22Rv1 (cell line): Measurements from ENCODE around the gene PLAC1.

Experiments
- H3K27ac ChIP-seq: fragments of 450-650 bp; 2 replicates; pipeline ENCODE4 v1.5.1; 2017
- ZFX ChIP-seq: fragments of 450-650 bp; IDR thresholded peaks from 2 replicates; pipeline ENCODE4 v1.6.1; 2017; ENCODE audit warnings: antibody characterized with exemption, borderline replicate concordance
- TF ChIP-seq, protein P1 (sequence below): fragments of 450-650 bp; IDR thresholded peaks from 2 replicates; pipeline ENCODE4 v1.5.1; 2017; ENCODE audit warnings: mild to moderate bottlenecking

Gene PLAC1

DNA sequence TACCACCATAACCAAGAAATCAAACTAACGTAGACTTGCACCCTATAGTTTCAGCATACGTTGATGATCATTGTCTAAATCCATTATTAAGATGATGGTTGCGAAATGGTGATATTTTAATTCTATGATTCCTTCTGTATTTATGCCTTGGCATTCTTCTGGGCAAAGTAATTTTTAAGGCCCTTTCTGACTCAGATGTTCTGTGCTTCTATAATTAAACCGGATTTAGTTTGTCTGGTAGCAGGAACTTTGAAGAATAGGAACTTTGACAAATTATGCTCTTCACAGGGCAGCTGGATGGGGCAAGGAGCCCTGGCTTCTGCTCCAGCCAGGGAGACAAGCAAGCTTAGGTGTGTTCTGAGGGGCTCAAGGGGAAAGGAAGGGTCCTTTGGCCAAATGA lies 23.8 kb upstream of the PLAC1 start:
- no peak overlapping the region for H3K27ac ChIP-seq
- TF ChIP-seq, protein P1, sequence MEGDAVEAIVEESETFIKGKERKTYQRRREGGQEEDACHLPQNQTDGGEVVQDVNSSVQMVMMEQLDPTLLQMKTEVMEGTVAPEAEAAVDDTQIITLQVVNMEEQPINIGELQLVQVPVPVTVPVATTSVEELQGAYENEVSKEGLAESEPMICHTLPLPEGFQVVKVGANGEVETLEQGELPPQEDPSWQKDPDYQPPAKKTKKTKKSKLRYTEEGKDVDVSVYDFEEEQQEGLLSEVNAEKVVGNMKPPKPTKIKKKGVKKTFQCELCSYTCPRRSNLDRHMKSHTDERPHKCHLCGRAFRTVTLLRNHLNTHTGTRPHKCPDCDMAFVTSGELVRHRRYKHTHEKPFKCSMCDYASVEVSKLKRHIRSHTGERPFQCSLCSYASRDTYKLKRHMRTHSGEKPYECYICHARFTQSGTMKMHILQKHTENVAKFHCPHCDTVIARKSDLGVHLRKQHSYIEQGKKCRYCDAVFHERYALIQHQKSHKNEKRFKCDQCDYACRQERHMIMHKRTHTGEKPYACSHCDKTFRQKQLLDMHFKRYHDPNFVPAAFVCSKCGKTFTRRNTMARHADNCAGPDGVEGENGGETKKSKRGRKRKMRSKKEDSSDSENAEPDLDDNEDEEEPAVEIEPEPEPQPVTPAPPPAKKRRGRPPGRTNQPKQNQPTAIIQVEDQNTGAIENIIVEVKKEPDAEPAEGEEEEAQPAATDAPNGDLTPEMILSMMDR: no peak
- no peak for TF ChIP-seq ZFX

DNA sequence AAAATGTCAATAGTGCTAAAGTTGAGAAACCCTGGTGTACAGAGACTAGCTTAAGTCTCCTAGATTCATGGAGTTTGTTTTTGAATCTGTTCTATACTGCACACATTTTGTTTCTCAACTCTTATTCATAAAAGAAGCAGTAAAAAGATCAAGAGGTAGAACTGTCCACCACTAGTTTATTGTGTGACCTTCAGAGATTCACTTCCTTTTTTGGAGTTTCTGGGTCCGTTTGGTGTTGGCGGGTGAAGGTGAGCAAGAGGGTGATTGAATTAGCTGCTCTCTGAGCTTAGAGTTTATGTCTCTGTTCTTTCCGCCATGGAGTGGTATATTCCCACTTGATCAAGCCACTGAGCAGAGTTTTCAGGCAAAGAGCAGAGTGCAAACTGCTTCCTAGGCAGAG lies 21.4 kb upstream of the PLAC1 start:
- no peak for TF ChIP-seq ZFX
- TF ChIP-seq, protein P1: no peak
- H3K27ac ChIP-seq: no peak overlapping the region

DNA sequence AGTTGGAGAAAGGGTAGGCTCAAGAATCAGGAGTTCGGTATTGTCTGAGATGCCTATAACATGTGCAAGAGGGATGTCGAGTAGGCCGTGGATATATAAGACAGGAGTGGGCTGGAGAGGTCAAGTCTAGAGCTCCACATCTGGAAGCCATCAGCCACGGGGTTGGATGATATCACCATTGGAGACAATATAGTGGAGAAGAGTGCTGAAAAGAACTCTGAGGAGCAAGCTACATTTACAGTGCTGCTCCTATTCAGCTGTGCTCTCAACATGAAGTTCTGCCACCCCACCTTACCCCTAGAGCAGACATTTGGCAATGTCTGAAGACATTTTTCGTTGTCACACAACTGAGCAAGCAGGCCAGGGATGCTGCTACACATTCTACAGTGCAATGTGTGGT lies 20.9 kb upstream of the PLAC1 start:
- TF ChIP-seq, protein P1: no peak
- TF ChIP-seq ZFX: no peak
- no peak overlapping the region for H3K27ac ChIP-seq

DNA sequence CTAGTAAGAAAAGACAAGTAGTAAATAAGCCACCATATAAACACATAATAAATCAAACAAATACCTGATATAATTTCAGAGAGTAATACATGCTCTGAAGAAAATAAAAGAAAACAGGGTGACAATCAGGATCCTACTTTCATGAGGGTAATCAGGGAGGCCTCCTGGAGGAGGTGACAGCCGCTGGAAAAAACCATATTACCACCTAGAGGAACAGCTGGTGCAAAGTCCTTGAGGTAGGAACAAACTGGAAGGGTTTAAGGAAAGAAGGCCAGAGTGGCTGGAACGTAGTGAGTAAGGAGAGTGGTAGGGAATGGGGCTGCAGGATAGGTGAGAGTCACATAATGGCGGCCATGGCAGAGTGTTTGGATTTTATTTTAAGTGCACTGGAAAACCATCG lies 19.1 kb upstream of the PLAC1 start:
- H3K27ac ChIP-seq: no peak overlapping the region

DNA sequence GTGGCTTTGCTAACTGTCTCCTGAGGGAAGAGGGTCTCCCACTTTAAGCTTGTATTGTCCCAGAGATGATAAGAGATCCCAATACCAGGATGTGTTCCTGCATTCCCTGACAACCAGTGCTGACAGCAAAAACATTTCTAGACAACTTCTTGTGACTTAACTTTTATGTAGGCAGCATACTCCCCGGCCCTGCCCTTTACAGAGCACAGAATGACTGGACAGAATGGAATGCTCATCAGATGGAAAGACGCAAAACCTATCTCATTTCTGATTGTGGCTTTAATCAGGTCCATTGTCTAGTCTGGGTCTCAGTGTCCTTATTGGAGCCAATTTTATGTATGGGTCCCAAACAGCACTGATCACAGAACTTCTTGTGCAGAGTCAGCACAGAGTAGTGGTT lies 18.2 kb upstream of the PLAC1 start:
- H3K27ac ChIP-seq: no peak overlapping the region
- TF ChIP-seq, protein P1: no peak
- no peak for TF ChIP-seq ZFX

More for the DNA sequence above, 19.1 kb upstream of the PLAC1 start:
- no peak for TF ChIP-seq ZFX
- TF ChIP-seq, protein P1: no peak

DNA sequence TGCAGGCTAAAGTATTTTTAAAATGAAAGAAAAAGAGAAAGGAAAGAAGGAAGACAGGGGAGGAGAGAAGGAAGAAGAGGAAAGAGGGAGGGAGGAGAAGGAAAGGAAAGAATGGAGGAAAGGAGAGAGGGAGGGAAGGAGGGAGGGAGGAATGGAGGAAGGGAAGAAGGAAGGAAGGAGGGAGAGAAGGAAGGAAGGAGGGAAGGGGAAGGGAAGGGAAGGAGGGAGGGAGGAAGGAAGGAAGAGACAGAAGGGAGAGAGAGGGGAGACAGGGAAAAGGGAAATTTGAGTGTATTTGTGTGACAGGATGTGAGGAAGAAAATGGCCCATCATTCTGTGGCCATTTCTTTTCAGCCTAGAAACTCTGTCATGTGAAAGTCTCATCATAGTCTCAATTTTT lies 14.9 kb upstream of the PLAC1 start:
- TF ChIP-seq, protein P1: no peak
- no peak for TF ChIP-seq ZFX
- no peak overlapping the region for H3K27ac ChIP-seq

DNA sequence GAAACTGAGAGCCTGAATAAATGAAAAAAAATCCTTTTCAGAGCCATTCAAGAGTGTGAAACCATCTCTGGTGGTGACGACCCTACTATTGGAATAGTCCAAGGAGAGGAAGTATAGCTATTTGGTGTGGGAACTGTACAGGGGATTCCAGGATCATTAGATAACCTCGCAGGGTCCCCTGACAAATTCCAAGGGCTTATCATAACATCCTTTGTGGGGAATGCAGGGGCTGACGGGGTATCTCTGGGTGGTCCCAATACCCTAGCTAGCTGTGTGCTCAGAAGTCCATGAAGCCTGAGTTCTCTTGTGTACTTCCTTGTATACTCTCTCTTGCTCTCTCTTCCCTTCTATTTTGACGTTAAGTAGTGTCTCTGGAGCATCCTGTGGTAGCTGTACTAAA lies 13.8 kb upstream of the PLAC1 start:
- H3K27ac ChIP-seq: no peak overlapping the region
- TF ChIP-seq ZFX: no peak
- TF ChIP-seq, protein P1: no peak
